ENCODE results near the gene BDKRB2.

The BDKRB2 gene

DNA sequence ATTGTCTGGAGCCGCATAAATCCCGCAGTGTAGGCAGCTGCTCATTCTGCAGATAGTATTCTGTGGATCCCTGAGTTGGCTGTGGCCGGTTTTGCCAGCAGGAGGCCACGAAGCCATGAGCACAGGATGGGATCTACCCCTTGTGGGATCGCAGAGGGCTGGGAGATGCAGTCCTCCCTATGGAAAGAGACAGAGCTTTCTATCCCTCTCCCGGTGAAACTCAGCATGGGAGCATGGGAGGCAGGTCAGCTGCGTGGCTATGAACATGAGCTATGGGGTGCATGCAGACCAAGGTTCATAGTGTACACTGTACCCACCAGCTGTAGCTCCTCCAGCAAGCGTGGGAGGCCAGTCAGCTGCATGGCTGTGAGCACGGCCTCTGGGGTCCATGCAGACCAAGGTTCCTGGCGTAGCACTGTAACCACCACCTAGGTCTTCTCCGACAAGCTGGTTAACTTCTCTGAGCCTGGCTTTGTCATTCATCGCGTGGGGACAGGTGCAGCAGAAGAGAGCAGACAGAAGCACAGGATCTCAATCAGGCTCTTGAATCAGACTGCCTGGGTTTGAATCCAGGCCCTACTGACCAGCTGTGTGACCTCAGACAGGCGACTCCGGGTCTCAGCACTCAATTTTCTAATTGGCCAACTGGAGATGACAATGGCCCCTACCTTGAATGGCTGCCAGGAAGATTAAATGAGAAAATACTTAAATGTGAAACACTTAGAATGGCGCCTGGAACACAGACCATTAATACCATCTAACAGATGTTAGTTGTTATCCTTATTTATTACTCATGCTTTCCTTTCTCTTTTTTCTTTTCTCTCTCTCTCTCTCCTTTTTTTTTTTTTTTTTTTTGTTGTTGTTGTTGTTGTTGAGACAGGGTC, 57.4 kb downstream of the BDKRB2 start:
- TF ChIP-seq, protein P1, sequence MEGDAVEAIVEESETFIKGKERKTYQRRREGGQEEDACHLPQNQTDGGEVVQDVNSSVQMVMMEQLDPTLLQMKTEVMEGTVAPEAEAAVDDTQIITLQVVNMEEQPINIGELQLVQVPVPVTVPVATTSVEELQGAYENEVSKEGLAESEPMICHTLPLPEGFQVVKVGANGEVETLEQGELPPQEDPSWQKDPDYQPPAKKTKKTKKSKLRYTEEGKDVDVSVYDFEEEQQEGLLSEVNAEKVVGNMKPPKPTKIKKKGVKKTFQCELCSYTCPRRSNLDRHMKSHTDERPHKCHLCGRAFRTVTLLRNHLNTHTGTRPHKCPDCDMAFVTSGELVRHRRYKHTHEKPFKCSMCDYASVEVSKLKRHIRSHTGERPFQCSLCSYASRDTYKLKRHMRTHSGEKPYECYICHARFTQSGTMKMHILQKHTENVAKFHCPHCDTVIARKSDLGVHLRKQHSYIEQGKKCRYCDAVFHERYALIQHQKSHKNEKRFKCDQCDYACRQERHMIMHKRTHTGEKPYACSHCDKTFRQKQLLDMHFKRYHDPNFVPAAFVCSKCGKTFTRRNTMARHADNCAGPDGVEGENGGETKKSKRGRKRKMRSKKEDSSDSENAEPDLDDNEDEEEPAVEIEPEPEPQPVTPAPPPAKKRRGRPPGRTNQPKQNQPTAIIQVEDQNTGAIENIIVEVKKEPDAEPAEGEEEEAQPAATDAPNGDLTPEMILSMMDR (IDR thresholded peaks at IDR 0.05; ENCODE audit: insufficient read depth, low read length, poor library complexity, severe bottlenecking): no peak
- no peak overlapping the region for H3K4me3 ChIP-seq (replicated peaks; ENCODE audit: low read depth, low read length)
- no peak for DNase-seq (ENCODE audit: extremely low read depth, insufficient read length)
- no peaks in the 10 kb centered on the region; the same call in none of the 2 replicates for H3K27me3 ChIP-seq (replicated peaks; ENCODE audit: control insufficient read depth, insufficient read depth, low read length)
- H3K36me3 ChIP-seq (ENCODE audit: control insufficient read depth, insufficient read depth, low read length): no peaks in the 10 kb centered on the region

DNA sequence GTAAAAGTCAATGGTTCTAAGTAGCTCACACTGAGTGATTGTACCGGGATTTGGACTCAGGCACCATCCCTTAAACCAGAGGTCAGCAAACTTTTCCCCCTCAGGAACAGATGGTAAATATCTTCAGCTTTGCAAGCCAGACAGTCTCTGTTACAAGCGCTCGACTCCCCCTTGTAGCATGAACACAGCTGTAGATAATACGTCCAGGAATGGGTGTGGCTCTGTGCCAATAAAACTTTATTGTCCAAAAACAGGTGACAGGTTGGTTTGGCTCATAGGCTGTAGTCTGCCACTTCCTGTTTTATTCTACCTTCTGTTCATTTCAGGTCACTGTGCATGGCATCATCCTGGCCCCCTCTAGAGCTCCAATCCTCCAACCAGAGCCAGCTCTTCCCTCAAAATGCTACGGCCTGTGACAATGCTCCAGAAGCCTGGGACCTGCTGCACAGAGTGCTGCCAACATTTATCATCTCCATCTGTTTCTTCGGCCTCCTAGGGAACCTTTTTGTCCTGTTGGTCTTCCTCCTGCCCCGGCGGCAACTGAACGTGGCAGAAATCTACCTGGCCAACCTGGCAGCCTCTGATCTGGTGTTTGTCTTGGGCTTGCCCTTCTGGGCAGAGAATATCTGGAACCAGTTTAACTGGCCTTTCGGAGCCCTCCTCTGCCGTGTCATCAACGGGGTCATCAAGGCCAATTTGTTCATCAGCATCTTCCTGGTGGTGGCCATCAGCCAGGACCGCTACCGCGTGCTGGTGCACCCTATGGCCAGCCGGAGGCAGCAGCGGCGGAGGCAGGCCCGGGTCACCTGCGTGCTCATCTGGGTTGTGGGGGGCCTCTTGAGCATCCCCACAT, 58.9 kb downstream of the BDKRB2 start:
- H3K36me3 ChIP-seq (ENCODE audit: control insufficient read depth, insufficient read depth, low read length): no peaks in the 10 kb centered on the region
- DNase-seq (ENCODE audit: extremely low read depth, insufficient read length): no peak
- TF ChIP-seq, protein P1 (IDR thresholded peaks at IDR 0.05; ENCODE audit: insufficient read depth, low read length, poor library complexity, severe bottlenecking): no peak
- no peaks in the 10 kb centered on the region; the same call in none of the 2 replicates for H3K27me3 ChIP-seq (replicated peaks; ENCODE audit: control insufficient read depth, insufficient read depth, low read length)
- no peak overlapping the region for H3K4me3 ChIP-seq (replicated peaks; ENCODE audit: low read depth, low read length)

DNA sequence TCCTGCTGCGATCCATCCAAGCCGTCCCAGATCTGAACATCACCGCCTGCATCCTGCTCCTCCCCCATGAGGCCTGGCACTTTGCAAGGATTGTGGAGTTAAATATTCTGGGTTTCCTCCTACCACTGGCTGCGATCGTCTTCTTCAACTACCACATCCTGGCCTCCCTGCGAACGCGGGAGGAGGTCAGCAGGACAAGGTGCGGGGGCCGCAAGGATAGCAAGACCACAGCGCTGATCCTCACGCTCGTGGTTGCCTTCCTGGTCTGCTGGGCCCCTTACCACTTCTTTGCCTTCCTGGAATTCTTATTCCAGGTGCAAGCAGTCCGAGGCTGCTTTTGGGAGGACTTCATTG, 59.5 kb downstream of the BDKRB2 start:
- H3K36me3 ChIP-seq (ENCODE audit: control insufficient read depth, insufficient read depth, low read length): no peaks in the 10 kb centered on the region
- H3K4me3 ChIP-seq (replicated peaks; ENCODE audit: low read depth, low read length): no peak overlapping the region
- TF ChIP-seq, protein P1 (IDR thresholded peaks at IDR 0.05; ENCODE audit: insufficient read depth, low read length, poor library complexity, severe bottlenecking): no peak
- no peaks in the 10 kb centered on the region; the same call in none of the 2 replicates for H3K27me3 ChIP-seq (replicated peaks; ENCODE audit: control insufficient read depth, insufficient read depth, low read length)
- DNase-seq (ENCODE audit: extremely low read depth, insufficient read length): no peak

DNA sequence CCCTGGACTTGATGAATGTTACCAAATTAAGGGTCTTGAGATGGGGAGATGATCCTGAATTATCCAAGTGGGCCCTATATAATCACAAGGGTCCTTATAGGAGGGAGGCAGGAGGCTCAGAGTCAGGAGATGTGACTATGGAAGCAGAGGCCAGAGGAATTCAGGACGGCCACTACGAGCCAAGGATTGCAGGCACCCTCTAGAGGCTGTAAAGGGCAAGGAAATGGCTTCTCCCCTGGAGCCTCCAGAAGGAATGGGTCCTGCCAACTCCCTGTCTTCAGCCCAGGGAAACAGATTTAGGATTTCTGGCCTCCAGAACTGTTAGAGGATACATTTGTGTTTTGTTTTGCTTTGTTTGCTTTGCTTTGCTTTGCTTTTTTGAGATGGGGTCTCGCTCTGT, 60.2 kb downstream of the BDKRB2 start:
- TF ChIP-seq, protein P1 (IDR thresholded peaks at IDR 0.05; ENCODE audit: insufficient read depth, low read length, poor library complexity, severe bottlenecking): peak; percentile 22
- H3K27me3 ChIP-seq (replicated peaks; ENCODE audit: control insufficient read depth, insufficient read depth, low read length): no peaks in the 10 kb centered on the region; the same call in 1 of the 2 replicates
- no peak for DNase-seq (ENCODE audit: extremely low read depth, insufficient read length)
- no peak overlapping the region for H3K4me3 ChIP-seq (replicated peaks; ENCODE audit: low read depth, low read length)
- no peaks in the 10 kb centered on the region for H3K36me3 ChIP-seq (ENCODE audit: control insufficient read depth, insufficient read depth, low read length)

DNA sequence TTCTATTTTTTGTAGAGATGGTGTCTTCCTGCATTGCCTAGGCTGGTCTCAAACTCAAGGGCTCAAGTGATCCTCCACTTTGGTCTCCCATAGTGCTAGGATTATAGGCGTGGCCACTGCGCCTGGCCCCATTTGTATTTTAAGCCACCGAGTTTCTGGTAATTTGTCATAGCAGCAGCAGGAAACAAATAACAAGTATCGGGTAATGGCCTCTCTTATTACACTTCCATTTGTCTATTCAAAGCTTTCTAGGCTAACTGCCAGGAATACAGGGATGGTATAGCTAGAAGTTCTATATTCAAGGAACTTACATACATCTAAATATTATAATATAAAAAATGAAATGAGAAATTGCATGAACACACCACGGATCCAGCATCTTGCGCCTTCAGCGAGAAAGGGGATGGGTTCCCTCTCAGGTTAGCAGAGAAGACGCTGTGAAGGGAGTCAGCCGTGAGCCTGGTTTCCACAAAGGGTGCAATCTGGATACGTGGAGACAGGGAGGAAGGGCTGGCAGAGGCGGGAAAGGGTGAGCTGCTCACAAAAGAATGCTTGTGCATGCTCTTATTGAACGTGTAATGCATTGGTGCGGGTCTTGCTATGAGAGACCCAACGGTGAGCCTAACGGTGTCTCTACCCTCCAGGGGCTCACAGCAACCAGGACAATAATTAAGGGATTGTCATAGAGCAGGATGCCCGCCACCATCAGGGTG, 60.9 kb downstream of the BDKRB2 start:
- TF ChIP-seq, protein P1 (IDR thresholded peaks at IDR 0.05; ENCODE audit: insufficient read depth, low read length, poor library complexity, severe bottlenecking): no peak
- Histone ChIP-seq H3K36me3 (ENCODE audit: control insufficient read depth, insufficient read depth, low read length) (no peaks in the 10 kb centered on the region), H3K27me3 (replicated peaks; ENCODE audit: control insufficient read depth, insufficient read depth, low read length) (no peaks in the 10 kb centered on the region; the same call in 1 of the 2 replicates), H3K4me3 (replicated peaks; ENCODE audit: low read depth, low read length) (no peak overlapping the region)
- no peak for DNase-seq (ENCODE audit: extremely low read depth, insufficient read length)
